ENCODE data around the gene CD4.
A peak's percentile ranks its signal among the peaks of the same experiment; 100 is the strongest.

CD4 gene

DNA sequence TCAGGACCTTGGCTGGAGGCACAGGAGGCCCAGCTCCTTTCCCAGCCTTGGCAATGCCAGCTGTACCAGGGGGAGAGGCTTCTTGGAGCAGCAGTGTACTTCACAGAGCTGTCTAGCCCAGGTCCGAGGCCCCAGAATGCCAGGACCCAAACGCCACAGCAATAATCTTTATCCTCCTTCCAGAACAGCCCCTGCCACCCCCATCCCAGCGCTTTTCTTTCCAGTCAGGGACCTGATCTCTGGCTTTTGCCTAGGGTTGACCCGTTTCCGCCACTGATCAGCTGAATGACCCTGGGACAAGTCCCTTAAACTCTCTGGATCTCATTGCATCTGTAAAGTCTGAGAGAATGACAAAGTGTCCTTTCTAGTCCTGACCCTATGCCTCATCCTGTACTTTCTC, 11.9 kb upstream of the CD4 start:
- FAIRE-seq, result no peak

GRCh38 chr12:6778217-6778573, 11.1 kb upstream of the CD4 start:
- FAIRE-seq (no peak), DNase-seq (ENCODE audit: low spot score) (no peak)

More for the DNA sequence above, 11.9 kb upstream of the CD4 start:
- no peak for DNase-seq (ENCODE audit: low spot score)

- FAIRE-seq (peak; percentile 18), DNase-seq (ENCODE audit: low spot score) (peak; percentile 77)
These were observed 10.5 kb upstream of the CD4 start for GRCh38 chr12:6778574-6779550.

DNA sequence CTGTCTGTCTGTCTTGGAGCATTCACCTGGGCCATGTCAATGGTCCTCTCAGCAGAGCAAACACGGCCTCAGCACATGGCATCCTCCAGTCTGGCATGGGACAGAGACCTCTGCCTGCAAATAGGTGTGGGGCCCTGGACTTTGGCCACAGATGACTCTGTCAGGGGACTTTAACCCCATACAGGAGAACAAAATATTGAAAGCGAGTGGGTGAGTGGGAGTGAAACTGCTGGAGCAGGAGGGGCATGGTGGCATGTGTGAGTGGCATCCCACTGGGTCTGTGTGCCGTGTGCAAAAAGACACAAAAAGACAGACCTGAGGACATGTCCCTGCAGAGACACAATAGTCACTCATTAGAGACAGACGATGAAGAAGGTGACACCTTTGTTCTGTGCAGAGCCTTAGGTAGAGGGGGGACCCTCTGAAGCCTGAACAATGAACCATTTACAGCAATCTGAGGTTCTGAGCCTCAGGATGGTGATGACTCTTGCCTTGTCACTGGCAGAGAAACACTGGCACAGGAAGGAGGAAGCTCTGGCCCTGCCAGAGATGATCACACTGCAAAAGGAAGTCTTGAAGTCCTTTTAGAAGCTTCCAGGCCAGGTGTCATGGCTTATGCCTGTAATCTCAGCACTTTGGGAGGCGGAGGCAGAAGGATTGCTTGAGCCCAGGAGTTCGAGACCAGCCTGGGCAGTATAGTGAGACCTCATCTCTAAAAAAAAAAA, 9.5 kb upstream of the CD4 start:
- FAIRE-seq, result no peak
- no peak for DNase-seq (ENCODE audit: low spot score)

GRCh38 chr12:6780573-6780972, 8.8 kb upstream of the CD4 start:
- DNase-seq (ENCODE audit: low spot score), result no peak
- FAIRE-seq, result no peak

DNA sequence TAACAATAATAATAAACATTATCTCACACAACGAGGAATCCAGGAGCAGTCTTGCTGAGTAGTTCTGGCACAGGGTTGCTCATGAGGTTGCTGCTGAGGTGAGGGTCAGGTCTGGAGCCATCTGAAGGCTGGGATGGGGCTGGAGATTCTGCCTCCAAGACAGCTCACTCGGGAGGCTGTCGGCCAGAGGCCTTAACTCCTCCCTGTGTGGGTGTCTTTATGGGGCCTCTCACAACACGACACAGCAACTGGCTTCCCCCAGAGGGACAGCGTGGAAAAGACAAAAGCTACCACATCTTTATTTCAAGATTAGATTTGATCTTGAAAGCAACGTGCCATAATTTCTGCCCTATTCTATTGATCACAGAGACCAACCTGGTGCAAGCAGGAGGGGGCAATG, 7.2 kb upstream of the CD4 start:
- no peak for DNase-seq (ENCODE audit: low spot score)
- FAIRE-seq, result no peak

DNA sequence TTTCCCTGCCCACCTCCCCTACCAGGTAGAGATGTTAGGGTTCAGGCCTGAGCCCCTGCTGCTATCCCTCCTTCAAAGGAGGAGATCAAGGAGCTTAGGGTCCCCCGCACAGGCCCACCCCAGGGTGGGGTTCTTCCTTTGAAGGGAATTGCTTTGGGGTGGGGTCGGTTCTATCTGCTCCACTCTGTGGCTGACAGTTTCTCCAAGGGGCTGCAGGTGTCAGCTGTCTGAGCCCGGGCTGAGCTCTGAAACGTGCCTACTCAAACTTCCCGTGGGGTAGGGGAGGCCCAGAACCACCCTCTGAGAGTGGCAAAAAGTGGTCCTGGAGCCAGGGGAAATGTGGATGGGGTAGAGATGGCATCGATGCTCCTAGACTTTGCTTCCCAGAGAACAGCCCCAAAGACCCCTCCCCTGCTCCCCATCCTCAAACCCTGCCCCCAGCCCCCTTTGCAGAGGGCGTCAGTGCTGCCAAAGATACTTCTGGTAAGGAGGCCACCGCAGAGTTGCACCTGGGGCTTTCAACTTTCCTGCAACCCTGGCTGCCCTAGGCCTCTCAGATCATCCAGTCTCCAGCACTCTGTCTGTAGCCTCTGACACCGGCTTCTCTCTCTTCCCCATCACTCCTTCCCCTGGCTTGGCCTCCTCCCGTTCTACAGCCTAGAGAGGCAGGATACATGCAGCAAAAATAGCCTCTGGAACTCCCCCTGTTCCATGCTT, 6.3 kb upstream of the CD4 start:
- no peak for DNase-seq (ENCODE audit: low spot score)
- no peak for FAIRE-seq

DNA sequence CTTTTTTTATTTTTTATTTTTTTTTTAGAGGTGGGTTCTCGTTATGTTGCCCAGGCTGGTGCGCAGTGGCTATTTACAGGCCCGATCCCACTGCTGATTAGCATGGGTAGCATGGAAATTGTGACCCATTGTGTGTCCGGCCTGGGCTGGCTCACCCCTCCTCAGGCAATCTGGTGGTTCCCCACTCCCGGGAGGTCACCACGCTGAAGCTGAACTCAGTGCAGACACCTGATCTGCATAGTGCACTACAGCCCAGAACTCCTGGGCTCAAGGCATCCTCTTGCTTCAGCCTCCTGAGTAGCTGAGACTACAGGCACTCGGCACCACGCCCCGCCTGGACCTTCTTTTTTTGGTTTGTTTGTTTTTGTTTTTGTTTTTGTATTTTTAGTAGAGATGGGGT, 5.5 kb upstream of the CD4 start:
- FAIRE-seq (no peak), DNase-seq (ENCODE audit: low spot score) (no peak)

DNA sequence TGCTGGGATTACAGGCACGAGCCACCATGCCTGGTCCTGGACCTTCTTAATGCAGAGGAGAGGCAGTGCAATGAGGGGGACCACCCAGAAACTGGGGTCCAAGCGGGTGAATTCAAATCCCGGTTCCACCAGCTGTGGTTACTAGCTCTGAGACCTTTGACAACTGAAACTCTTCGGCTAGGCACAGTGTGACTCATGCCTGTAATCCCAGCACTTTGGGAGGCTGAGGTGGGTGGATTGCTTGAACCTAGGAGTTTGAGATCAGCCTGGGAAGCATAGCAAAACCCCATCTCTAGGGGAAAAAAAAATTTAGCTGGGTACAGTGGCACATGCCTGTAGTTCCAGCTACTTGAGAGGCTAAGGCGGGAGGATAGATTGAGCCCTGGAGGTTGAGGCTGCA, 5.0 kb upstream of the CD4 start:
- FAIRE-seq (no peak), DNase-seq (ENCODE audit: low spot score) (no peak)

GRCh38 chr12:6784761-6785160, 4.6 kb upstream of the CD4 start:
- FAIRE-seq (no peak), DNase-seq (ENCODE audit: low spot score) (no peak)

DNA sequence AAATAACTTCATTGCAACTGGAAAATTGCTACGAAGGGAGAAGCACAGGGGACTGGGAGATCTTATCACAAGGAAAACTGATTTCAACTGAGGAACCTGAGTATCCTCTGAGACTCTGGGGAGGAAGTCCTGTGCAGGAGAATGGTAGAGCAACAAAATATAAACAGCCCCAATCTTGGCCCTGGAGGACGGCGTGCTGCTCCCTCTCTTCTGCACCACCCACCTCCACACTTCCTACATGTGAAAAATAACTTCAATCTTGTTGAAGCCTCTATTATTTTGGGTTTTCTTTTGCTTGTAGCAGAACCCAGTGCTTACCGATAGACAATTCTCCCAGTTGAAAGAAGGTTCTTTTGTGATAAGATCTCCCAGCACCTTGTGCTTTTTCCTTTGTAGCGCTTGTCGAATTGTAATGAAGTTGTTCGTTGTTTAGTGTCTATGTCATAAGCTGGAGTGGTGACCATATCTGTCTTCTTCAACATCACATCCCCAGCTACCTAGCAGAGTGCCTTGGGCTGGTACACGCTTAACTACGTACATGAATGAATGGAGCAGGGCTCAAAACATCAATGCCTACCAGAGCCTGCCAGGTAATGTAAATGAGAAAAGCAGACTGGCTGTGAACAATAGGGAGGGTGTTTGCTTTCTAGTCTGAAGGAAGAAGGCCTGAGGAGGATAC, 2.8 kb upstream of the CD4 start:
- FAIRE-seq (no peak), DNase-seq (ENCODE audit: low spot score) (no peak)

- FAIRE-seq (no peak), DNase-seq (ENCODE audit: low spot score) (no peak)
These were observed 2.0 kb upstream of the CD4 start for GRCh38 chr12:6787309-6787708.

- FAIRE-seq (no peak), DNase-seq (ENCODE audit: low spot score) (no peak)
These were observed 1.3 kb downstream of the CD4 start for GRCh38 chr12:6790496-6791150.

DNA sequence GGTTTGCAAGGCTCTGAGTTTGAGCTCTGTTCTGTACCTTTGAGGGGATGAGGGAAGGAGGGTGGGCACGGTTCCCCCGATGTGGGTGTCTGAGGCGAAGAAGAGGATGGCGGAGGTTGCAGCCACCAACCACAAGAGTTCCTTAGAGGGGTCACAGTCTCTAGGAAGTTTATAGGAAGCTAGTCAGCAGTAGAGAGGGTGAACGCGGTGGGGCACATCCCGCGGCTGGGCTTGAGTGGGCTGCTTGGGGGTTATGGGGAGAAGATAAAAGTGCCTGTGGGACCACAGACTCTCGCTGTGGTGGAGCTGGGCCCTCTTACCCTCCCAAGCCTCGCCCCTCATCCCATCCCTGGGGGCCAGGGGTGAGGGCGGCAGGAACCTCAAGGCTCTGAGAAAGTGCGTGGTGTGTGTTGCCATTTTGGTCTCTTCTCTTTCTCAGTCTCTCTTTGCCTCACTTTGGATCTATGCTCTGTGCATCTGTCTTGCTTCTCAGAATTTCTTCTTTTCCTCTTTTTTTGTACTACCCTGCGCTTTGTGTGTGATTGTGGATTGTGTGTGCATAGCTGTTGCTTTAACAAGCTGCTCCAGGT, 2.7 kb downstream of the CD4 start:
- DNase-seq (ENCODE audit: low spot score) (no peak), FAIRE-seq (no peak)

DNA sequence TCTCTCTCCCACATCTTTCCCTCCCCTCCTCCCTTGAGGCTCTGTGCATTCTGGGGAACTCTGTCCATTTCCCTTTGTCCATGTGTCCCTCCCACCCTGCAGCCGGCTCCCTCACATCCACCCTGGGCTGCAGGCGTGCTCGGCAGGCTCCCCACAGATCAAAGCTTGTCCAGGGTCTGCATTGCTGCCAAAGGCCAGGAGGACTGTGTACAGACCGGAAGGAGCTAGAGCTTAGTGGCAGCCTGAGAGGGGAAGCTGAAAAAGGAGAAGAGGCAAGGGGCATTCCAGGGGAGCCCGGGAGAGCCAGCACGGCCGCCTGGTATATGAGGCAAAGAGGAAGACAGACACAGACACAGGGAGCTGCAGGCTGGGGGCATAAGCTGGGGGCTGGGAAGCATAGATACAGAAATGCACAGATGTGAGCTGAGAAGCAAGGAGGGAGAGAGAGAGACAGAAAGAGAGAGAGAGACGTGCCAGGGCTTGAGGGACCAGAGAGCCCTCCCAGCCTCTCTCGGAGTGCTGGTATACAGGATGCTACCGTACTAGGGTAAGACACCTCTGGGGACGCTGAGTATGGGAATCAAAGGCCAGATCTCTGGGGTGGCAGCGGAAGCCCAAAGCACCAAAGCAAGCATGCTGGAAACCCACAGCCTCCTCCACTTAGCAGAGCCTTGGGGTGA, 3.3 kb downstream of the CD4 start:
- DNase-seq (ENCODE audit: low spot score) (no peak), FAIRE-seq (no peak)

DNA sequence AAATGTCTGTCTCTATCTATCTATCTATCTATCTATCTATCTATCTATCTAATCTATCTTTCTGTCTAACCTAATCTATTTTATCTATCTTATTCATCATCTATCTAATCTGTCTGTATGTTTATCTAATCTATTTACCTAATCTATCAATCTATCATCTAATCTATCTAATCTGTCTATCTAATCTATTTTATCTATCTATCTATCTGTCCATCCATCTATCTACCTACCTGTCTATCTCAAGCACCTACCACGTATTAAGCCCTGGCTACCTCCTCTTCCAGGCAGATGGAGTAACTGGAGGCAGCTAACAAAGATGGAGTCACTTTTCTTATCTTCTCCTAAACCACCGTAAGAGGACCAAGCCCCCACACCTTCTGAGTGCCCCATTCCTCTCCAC, 5.8 kb downstream of the CD4 start:
- FAIRE-seq (no peak), DNase-seq (ENCODE audit: low spot score) (no peak)

DNA sequence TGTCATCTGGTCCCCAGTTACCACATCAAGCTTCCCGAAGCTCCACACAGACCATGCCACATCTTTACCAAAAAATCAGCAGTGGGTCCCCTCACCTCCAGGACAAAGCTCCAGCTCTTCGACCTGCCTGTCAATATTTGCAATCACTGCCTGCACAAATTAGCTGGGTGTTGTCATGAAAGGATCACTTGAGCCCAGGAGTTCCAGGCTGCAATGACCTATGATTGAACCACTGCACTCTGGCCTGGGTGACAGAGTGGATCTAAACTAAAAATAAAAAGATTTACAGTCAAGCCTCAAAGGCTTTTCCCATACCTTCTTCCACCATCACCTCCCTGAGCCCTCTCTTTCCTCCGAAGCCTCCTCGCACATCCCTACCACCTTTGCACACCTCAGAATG, 7.2 kb downstream of the CD4 start:
- FAIRE-seq, result no peak
- DNase-seq (ENCODE audit: low spot score), result no peak

GRCh38 chr12:6799147-6799546, 9.8 kb downstream of the CD4 start:
- no peak for FAIRE-seq

GRCh38 chr12:6807170-6807569, 17.8 kb downstream of the CD4 start:
- DNase-seq (ENCODE audit: low spot score) (no peak), FAIRE-seq (no peak)

More at GRCh38 chr12:6799147-6799546, 9.8 kb downstream of the CD4 start:
- DNase-seq (ENCODE audit: low spot score), result no peak

DNA sequence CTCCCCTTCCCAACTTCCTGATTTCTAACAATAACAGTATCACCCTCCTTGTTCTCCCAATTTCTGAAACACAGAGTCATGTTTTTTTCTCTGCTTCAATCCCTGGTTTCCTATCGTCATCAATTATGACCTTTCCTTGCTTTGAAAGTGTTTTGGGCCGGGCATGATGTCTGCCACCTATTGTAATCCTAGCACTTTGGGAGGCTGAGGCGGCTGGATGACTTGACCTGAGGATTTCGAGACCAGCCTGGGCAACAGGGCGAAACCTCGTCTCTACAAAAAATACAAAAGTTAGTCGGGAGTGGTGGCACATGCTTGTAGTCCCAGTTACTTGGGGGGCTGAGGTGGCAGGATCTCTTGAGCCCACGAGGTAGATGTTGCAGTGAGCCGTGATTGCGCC, 19.7 kb downstream of the CD4 start:
- no peak for FAIRE-seq
- DNase-seq (ENCODE audit: low spot score), result no peak

Data from RCC 7860 (cell line).